ENCODE results near the gene GPHB5.

- no peak for TF ChIP-seq NFIC (IDR thresholded peaks at IDR 0.05)
- TF ChIP-seq ZBTB7A (IDR thresholded peaks at IDR 0.05; ENCODE audit: low read depth) = no peak
- TF ChIP-seq RAD21 (IDR thresholded peaks at IDR 0.05; ENCODE audit: low read depth) = no peak
- TF ChIP-seq CEBPB (IDR thresholded peaks at IDR 0.05) = no peak
Measured at GRCh38 chr14:63361790-63362189, 43.1 kb upstream of the GPHB5 start.

Data from Ishikawa (cell line).